ENCODE measurements around the gene AQP2. TPM values are rescaled to one million over a fixed set of nuclear protein-coding genes. Genes with fewer than 3 reads are reported as not detected.

AQP2 gene
- total and polyA plus RNA-seq, 2 experiments from 2014 or later, result 0.71 to 1.4 TPM

DNA sequence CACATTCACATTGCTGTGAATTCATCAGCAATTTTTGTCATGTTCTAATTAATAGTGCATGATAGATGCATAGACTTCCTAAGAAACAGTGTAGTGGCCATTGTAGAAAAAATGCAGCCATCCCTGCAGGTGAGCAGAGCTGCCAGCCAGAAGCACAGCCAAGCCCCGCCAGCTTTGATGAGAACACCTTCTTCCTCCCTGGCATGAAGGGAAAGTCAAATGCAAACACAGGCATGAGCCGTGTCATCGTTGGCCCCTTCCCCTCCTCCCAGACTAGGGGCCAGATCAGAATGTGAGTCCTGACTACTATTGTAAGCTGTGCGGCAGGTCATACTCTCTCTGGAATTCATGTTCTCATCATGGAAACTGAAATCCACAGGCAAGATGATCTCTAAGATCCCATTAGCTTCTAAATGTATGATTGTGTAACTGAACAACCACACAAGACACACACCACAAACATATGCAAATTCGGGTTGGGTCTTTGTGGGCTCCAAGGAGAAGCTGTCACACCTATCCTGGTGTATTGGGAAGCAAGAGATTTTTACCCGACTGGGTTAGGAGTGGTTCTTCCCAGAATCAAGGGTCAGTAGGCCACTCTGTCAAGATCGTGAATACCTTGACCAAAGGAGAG lies 2.8 kb upstream of the AQP2 start:
- Histone ChIP-seq H3K9me2 (replicated peaks; ENCODE audit: insufficient read depth) (no peaks in the 10 kb centered on the region), H3K79me2 (no peaks in the 10 kb centered on the region), H3K4me3 (no peak overlapping the region), H3K27me3 (no peaks in the 10 kb centered on the region), H3K4me1 (ENCODE audit: insufficient read depth) (no peaks in the 10 kb centered on the region), H3K4me2 (no peak overlapping the region), H3K27ac (no peak overlapping the region), H3K36me3 (replicated peaks; ENCODE audit: insufficient read depth, low read depth) (no peaks in the 10 kb centered on the region), H3K9me3 (ENCODE audit: low read depth) (no peaks in the 10 kb centered on the region), H2AFZ (no peak overlapping the region), H4K20me1 (ENCODE audit: insufficient read depth, poor library complexity, severe bottlenecking) (no peaks in the 10 kb centered on the region)
- no peak for DNase-seq (ENCODE audit: low spot score)
- whole genome bisulfite sequencing (ENCODE audit: low lambda C conversion rate, missing lambda C conversion rate), result 82% methylated on average over 7 of the region's 7 CpGs
- TF ChIP-seq EZH2phosphoT487 (IDR thresholded peaks at IDR 0.05; ENCODE audit: low read depth, severe bottlenecking, unreplicated experiment) (no peak), EZH2 (IDR thresholded peaks at IDR 0.05; ENCODE audit: borderline replicate concordance) (no peak)
- TF ChIP-seq, protein P1, sequence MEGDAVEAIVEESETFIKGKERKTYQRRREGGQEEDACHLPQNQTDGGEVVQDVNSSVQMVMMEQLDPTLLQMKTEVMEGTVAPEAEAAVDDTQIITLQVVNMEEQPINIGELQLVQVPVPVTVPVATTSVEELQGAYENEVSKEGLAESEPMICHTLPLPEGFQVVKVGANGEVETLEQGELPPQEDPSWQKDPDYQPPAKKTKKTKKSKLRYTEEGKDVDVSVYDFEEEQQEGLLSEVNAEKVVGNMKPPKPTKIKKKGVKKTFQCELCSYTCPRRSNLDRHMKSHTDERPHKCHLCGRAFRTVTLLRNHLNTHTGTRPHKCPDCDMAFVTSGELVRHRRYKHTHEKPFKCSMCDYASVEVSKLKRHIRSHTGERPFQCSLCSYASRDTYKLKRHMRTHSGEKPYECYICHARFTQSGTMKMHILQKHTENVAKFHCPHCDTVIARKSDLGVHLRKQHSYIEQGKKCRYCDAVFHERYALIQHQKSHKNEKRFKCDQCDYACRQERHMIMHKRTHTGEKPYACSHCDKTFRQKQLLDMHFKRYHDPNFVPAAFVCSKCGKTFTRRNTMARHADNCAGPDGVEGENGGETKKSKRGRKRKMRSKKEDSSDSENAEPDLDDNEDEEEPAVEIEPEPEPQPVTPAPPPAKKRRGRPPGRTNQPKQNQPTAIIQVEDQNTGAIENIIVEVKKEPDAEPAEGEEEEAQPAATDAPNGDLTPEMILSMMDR (IDR thresholded peaks at IDR 0.05; ENCODE audit: poor library complexity), result no peak

DNA sequence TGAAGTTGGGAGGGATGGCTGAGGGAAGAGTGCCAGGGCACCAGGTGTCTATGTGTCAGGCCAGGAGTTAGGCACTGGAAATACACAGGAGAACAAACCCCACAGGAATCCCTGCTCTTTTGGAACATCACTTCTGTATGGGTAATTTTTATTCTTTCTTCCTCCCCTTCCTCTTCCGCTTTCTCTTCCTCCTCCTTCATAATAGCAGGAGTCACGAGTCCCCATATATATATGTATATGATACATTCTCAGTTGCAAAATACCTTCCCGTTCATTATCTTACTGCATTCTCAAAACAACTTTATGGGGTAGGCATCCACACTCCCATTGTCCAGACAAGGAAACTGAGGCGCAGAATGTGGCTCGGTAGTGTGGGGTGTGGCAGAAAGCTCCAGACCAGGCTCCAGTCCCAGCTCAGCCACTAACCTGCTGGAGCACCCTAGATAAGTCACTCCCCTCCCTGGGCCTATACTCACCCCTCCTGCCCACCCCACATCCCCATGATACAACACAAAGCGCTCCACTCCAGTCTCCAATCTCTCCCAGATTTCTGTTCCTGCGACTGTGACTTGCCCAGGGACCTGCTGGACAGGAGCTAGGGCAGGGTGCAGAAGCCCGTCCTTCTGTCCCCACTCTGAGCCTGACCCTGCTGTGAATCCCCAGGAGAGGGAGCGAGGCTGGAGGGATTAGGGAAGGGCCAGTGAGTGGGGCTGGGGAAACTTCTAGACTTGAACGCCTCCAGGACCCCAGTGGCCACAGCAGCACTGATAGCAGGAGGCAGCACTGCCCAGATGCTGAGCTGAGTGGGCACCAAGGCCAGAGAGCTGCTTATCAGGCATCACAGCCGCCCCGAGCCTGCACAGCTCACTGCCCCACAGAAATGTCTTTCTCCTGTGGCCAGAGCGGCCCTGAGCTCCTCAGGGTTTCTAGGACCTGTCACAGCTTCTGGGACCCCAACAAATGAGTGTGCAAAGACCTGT lies 1.4 kb upstream of the AQP2 start:
- no peak for DNase-seq (ENCODE audit: low spot score)
- no peak overlapping the region for H3K27ac ChIP-seq
- no peaks in the 10 kb centered on the region for H3K9me2 ChIP-seq (replicated peaks; ENCODE audit: insufficient read depth)
- no peaks in the 10 kb centered on the region for H3K4me1 ChIP-seq (ENCODE audit: insufficient read depth)
- no peak overlapping the region for H3K4me2 ChIP-seq
- H3K9me3 ChIP-seq (ENCODE audit: low read depth), result no peaks in the 10 kb centered on the region
- TF ChIP-seq EZH2phosphoT487 (IDR thresholded peaks at IDR 0.05; ENCODE audit: low read depth, severe bottlenecking, unreplicated experiment) (no peak), EZH2 (IDR thresholded peaks at IDR 0.05; ENCODE audit: borderline replicate concordance) (no peak)
- TF ChIP-seq, protein P1 (IDR thresholded peaks at IDR 0.05; ENCODE audit: poor library complexity), result no peak
- H3K36me3 ChIP-seq (replicated peaks; ENCODE audit: insufficient read depth, low read depth), result no peaks in the 10 kb centered on the region
- H3K4me3 ChIP-seq, result no peak overlapping the region
- H2AFZ ChIP-seq, result no peak overlapping the region
- no peaks in the 10 kb centered on the region for H3K27me3 ChIP-seq
- 82% methylated on average over 13 of the region's 13 CpGs for WGBS (ENCODE audit: low lambda C conversion rate, missing lambda C conversion rate)
- no peaks in the 10 kb centered on the region for H4K20me1 ChIP-seq (ENCODE audit: insufficient read depth, poor library complexity, severe bottlenecking)
- H3K79me2 ChIP-seq, result no peaks in the 10 kb centered on the region

DNA sequence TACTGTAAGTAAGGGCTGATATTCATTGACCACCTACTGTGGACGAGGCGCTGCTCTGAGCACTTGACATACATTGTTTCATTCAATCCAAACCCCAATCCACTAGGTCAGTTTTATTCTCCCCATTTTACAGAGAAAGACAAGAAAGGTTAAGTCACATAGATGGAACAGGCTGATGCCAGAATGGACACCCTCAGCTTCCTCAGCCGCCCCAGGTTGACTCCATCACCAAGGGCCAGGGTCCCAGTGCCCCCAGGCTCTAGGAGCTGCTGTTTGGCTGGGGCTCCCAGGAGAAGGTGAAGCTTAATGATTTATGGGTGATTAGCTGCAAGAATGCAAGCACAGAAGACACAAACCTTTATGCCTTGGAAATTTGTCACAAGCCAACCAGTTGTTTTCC lies 671 bp upstream of the AQP2 start:
- no peaks in the 10 kb centered on the region for H3K4me1 ChIP-seq (ENCODE audit: insufficient read depth)
- TF ChIP-seq, protein P1 (IDR thresholded peaks at IDR 0.05; ENCODE audit: poor library complexity), result no peak
- no peak for TF ChIP-seq EZH2 (IDR thresholded peaks at IDR 0.05; ENCODE audit: borderline replicate concordance)
- TF ChIP-seq EZH2phosphoT487 (IDR thresholded peaks at IDR 0.05; ENCODE audit: low read depth, severe bottlenecking, unreplicated experiment), result no peak
- H3K9me2 ChIP-seq (replicated peaks; ENCODE audit: insufficient read depth), result no peaks in the 10 kb centered on the region
- H3K27ac ChIP-seq, result no peak overlapping the region
- H3K4me2 ChIP-seq, result no peak overlapping the region
- H3K27me3 ChIP-seq, result peaks cover 4% of the 10 kb centered on the region
- 96% methylated on average over 3 of the region's 3 CpGs for WGBS (ENCODE audit: low lambda C conversion rate, missing lambda C conversion rate)
- no peaks in the 10 kb centered on the region for H3K79me2 ChIP-seq
- H3K9me3 ChIP-seq (ENCODE audit: low read depth), result no peaks in the 10 kb centered on the region
- no peaks in the 10 kb centered on the region for H4K20me1 ChIP-seq (ENCODE audit: insufficient read depth, poor library complexity, severe bottlenecking)
- no peak overlapping the region for H2AFZ ChIP-seq
- DNase-seq (ENCODE audit: low spot score), result no peak
- no peaks in the 10 kb centered on the region for H3K36me3 ChIP-seq (replicated peaks; ENCODE audit: insufficient read depth, low read depth)
- H3K4me3 ChIP-seq, result no peak overlapping the region

Measured in hepatocyte (in vitro differentiated cells).